IPS-15b (cell line): ENCODE data around the gene ZNF554.
"Not testable (repeated sequence)": the region's sequence is repeated elsewhere in the genome, so short reads cannot be mapped to it uniquely, and the experiment has no call there.

Source experiments
- H3K27me3 ChIP-seq: one replicate; pipeline ENCODE4 v1.6.1; 2013; ENCODE audit warnings: low read length; ENCODE audit not compliant: control insufficient read depth, insufficient read depth
- H3K36me3 ChIP-seq: one replicate; pipeline ENCODE4 v1.6.1; 2013; ENCODE audit warnings: low read length; ENCODE audit not compliant: control insufficient read depth, insufficient read depth
- H3K4me1 ChIP-seq: one replicate; pipeline ENCODE4 v1.6.1; 2013; ENCODE audit warnings: mild to moderate bottlenecking, low read length; ENCODE audit not compliant: control insufficient read depth, insufficient read depth
- H3K4me3 ChIP-seq: one replicate; pipeline ENCODE4 v1.5.1; 2013; ENCODE audit warnings: low read depth, low read length
- H3K9ac ChIP-seq: one replicate; pipeline ENCODE4 v1.6.1; 2013; ENCODE audit warnings: low read depth, mild to moderate bottlenecking, low read length
- H3K9me3 ChIP-seq: one replicate; pipeline ENCODE4 v1.6.1; 2013; ENCODE audit warnings: mild to moderate bottlenecking, low read length; ENCODE audit not compliant: control insufficient read depth, insufficient read depth

The ZNF554 gene

GRCh38 chr19:2782329-2782935 lies 37.2 kb upstream of the ZNF554 start:
- Histone ChIP-seq H3K27me3 (no peaks in the 10 kb centered on the region), H3K9me3 (no peaks in the 10 kb centered on the region), H3K36me3 (peaks cover 5% of the 10 kb centered on the region), H3K4me3 (peak overlapping the region; percentile 94), H3K9ac (peak overlapping the region; percentile 94), H3K4me1 (no peaks in the 10 kb centered on the region)

- Histone ChIP-seq H3K27me3 (no peaks in the 10 kb centered on the region), H3K36me3 (peaks cover 9% of the 10 kb centered on the region), H3K4me1 (no peaks in the 10 kb centered on the region)
These were observed 36.5 kb upstream of the ZNF554 start, which contains the start of gene SGTA for GRCh38 chr19:2782936-2783780. SGTA (minus strand) TSS chr19:2783273; CDS start chr19:2769068, 14,205 bp downstream.

GRCh38 chr19:2783781-2784145 lies 35.9 kb upstream of the ZNF554 start:
- H3K9me3 ChIP-seq: no peaks in the 10 kb centered on the region
- H3K9ac ChIP-seq: no peak overlapping the region
- H3K4me1 ChIP-seq: no peaks in the 10 kb centered on the region
- H3K27me3 ChIP-seq: no peaks in the 10 kb centered on the region
- H3K4me3 ChIP-seq: peak overlapping the region; percentile 21
- peaks cover 9% of the 10 kb centered on the region for H3K36me3 ChIP-seq

More at GRCh38 chr19:2782936-2783780, 36.5 kb upstream of the ZNF554 start, which contains the start of gene SGTA:
- H3K9me3 ChIP-seq: no peaks in the 10 kb centered on the region
- peak within 1 kb of the TSS; percentile 94 for H3K9ac ChIP-seq
- peak within 1 kb of the TSS; percentile 94 for H3K4me3 ChIP-seq

- Histone ChIP-seq H3K36me3 (peaks cover 17% of the 10 kb centered on the region), H3K27me3 (no peaks in the 10 kb centered on the region), H3K9ac (peak within 1 kb of the TSS; percentile 92), H3K4me1 (no peaks in the 10 kb centered on the region), H3K4me3 (peak within 1 kb of the TSS; percentile 94), H3K9me3 (no peaks in the 10 kb centered on the region)
These were observed 34.2 kb upstream of the ZNF554 start, which contains the start of gene THOP1 for GRCh38 chr19:2785244-2785997. THOP1 (plus strand) TSS chr19:2785503; CDS start chr19:2785663, 160 bp downstream.

- Histone ChIP-seq H3K36me3 (peaks cover 28% of the 10 kb centered on the region), H3K9ac (no peak overlapping the region), H3K9me3 (no peaks in the 10 kb centered on the region), H3K27me3 (no peaks in the 10 kb centered on the region), H3K4me1 (no peaks in the 10 kb centered on the region), H3K4me3 (no peak overlapping the region)
These were observed 32.6 kb upstream of the ZNF554 start for GRCh38 chr19:2787115-2787514.

- Histone ChIP-seq H3K4me1 (no peaks in the 10 kb centered on the region), H3K27me3 (no peaks in the 10 kb centered on the region), H3K9ac (no peak overlapping the region), H3K9me3 (no peaks in the 10 kb centered on the region), H3K4me3 (no peak overlapping the region), H3K36me3 (peaks cover 28% of the 10 kb centered on the region)
These were observed 31.4 kb upstream of the ZNF554 start for GRCh38 chr19:2788237-2788636.

GRCh38 chr19:2790194-2790556 lies 29.5 kb upstream of the ZNF554 start:
- Histone ChIP-seq H3K4me1 (no peaks in the 10 kb centered on the region), H3K9ac (no peak overlapping the region), H3K9me3 (no peaks in the 10 kb centered on the region), H3K36me3 (peaks cover 35% of the 10 kb centered on the region), H3K27me3 (no peaks in the 10 kb centered on the region), H3K4me3 (no peak overlapping the region)

- Histone ChIP-seq H3K9ac (no peak overlapping the region), H3K4me1 (no peaks in the 10 kb centered on the region), H3K9me3 (no peaks in the 10 kb centered on the region), H3K27me3 (no peaks in the 10 kb centered on the region), H3K36me3 (peaks cover 40% of the 10 kb centered on the region), H3K4me3 (no peak overlapping the region)
These were observed 29.0 kb upstream of the ZNF554 start for GRCh38 chr19:2790557-2791271.

GRCh38 chr19:2791440-2791839 lies 28.2 kb upstream of the ZNF554 start:
- no peak overlapping the region for H3K9ac ChIP-seq
- H3K27me3 ChIP-seq: no peaks in the 10 kb centered on the region
- H3K4me1 ChIP-seq: no peaks in the 10 kb centered on the region
- peaks cover 47% of the 10 kb centered on the region for H3K36me3 ChIP-seq
- H3K4me3 ChIP-seq: no peak overlapping the region
- H3K9me3 ChIP-seq: no peaks in the 10 kb centered on the region

- H3K4me1 ChIP-seq: no peaks in the 10 kb centered on the region
- H3K9ac ChIP-seq: no peak overlapping the region
- no peaks in the 10 kb centered on the region for H3K9me3 ChIP-seq
- no peak overlapping the region for H3K4me3 ChIP-seq
- no peaks in the 10 kb centered on the region for H3K27me3 ChIP-seq
- H3K36me3 ChIP-seq: peaks cover 50% of the 10 kb centered on the region
These were observed 27.8 kb upstream of the ZNF554 start for GRCh38 chr19:2791876-2792275.

- not testable (repeated sequence) for H3K4me1 ChIP-seq, H3K4me3 ChIP-seq
- H3K36me3 ChIP-seq: peaks cover 54% of the 10 kb centered on the region
These were observed 27.0 kb upstream of the ZNF554 start for GRCh38 chr19:2792666-2793065.

More at GRCh38 chr19:2792666-2793065, 27.0 kb upstream of the ZNF554 start:
- H3K9me3 ChIP-seq, H3K27me3 ChIP-seq, H3K9ac ChIP-seq: not testable (repeated sequence)
